Measurements from ENCODE around the gene ABT1.

DNA sequence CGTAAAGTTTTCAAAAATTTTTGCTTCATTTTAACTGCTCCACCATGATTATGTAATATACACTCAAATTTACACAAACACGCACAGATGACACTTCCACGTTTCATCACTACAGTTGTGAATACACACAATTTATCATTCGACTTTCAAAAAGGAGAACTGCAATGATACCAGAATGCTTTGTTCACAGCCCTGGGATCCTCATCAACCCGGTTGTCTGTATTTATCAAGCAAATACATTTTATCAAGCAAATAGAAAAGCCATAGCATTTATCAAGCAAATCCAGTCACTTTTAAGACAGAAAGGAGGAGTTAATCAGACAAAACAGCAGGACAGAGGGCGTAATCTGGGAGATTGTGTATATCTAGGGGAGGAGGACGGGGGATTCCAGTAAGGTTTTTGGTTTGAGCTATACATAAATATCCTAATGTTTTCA, 20.3 kb upstream of the ABT1 start:
- TF ChIP-seq, protein P1, sequence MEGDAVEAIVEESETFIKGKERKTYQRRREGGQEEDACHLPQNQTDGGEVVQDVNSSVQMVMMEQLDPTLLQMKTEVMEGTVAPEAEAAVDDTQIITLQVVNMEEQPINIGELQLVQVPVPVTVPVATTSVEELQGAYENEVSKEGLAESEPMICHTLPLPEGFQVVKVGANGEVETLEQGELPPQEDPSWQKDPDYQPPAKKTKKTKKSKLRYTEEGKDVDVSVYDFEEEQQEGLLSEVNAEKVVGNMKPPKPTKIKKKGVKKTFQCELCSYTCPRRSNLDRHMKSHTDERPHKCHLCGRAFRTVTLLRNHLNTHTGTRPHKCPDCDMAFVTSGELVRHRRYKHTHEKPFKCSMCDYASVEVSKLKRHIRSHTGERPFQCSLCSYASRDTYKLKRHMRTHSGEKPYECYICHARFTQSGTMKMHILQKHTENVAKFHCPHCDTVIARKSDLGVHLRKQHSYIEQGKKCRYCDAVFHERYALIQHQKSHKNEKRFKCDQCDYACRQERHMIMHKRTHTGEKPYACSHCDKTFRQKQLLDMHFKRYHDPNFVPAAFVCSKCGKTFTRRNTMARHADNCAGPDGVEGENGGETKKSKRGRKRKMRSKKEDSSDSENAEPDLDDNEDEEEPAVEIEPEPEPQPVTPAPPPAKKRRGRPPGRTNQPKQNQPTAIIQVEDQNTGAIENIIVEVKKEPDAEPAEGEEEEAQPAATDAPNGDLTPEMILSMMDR (IDR thresholded peaks at IDR 0.05; ENCODE audit: low read length): no peak
- TF ChIP-seq EZH2 (optimal IDR thresholded peaks at IDR 0.05; ENCODE audit: low read depth, low read length): no peak

All from MM.1S (cell line).